Panc1 (cell line): ENCODE data around the gene WNT2. TPM values are rescaled to one million over a fixed set of nuclear protein-coding genes. Genes with fewer than 3 reads are reported as not detected.

Source experiments
- ATAC-seq: fragments of 200-7000 bp; cut with Tn5 transposase; 2 replicates; pipeline ENCODE4 v1.9.1; 2020; ENCODE audit warnings: mild to moderate bottlenecking, moderate library complexity
- BruUV-seq: library from RNA; stranded (reverse); fragments of 400-500 nt; replicated peaks from 2 replicates; lab custom pipeline; 2021; lab: Mats Ljungman, UMichigan
- CTCF ChIA-PET: fragments of 300-600 bp; sonication (Branson Sonifier 250); formaldehyde crosslinking; loops from one replicate; lab custom pipeline; 2022; ENCODE audit warnings: antibody characterized with exemption; lab: Charles Lee
- POLR2A ChIA-PET: fragments of 300-600 bp; sonication (Branson Sonifier 250); formaldehyde crosslinking; loops from one replicate; lab custom pipeline; 2022; ENCODE audit warnings: antibody characterized with exemption; lab: Charles Lee
- DNase-seq: peaks from one replicate; pipeline ENCODE4 v3.0.0-alpha.2; 2010; ENCODE audit warnings: low read depth, low spot score
- H3K27ac ChIP-seq: 2 replicates; pipeline ENCODE4 v1.5.1; 2011; ENCODE audit warnings: mild to moderate bottlenecking, low read length, inconsistent platforms
- H3K27me3 ChIP-seq: fragments of 200-500 bp; sonication (Bioruptor generic); 2 replicates; pipeline ENCODE4 v1.6.0; 2014; ENCODE audit warnings: low read length, inconsistent platforms; ENCODE audit not compliant: control insufficient read depth, insufficient read depth
- H3K36me3 ChIP-seq: fragments of 200-500 bp; sonication (Bioruptor generic); 2 replicates; pipeline ENCODE4 v1.5.1; 2014; ENCODE audit warnings: inconsistent platforms, mild to moderate bottlenecking, low read length, moderate library complexity; ENCODE audit not compliant: control insufficient read depth, insufficient read depth
- H3K4me1 ChIP-seq: 2 replicates; pipeline ENCODE4 v1.5.1; 2011; ENCODE audit warnings: inconsistent platforms, mild to moderate bottlenecking, low read length, moderate library complexity; ENCODE audit not compliant: control insufficient read depth, insufficient read depth
- H3K4me3 ChIP-seq, 2 experiments: 2 replicates each; pipeline ENCODE4 v1.5.1; 2011 to 2012; ENCODE audit warnings: low read depth in 2 of 2, low read length in 2 of 2, mild to moderate bottlenecking in 2 of 2, inconsistent platforms in 1 of 2, moderate library complexity in 1 of 2
- H3K9me3 ChIP-seq: fragments of 200-500 bp; sonication (Bioruptor generic); 2 replicates; pipeline ENCODE4 v1.5.1; 2014; ENCODE audit warnings: low read depth, mild to moderate bottlenecking, inconsistent platforms, low read length, moderate library complexity; ENCODE audit not compliant: control insufficient read depth, insufficient read depth
- POLR2AphosphoS5 ChIP-seq: IDR thresholded peaks from 2 replicates; pipeline ENCODE4 v1.6.1; 2012; ENCODE audit warnings: mild to moderate bottlenecking, low read depth, low read length, moderate library complexity
- SIN3A ChIP-seq: IDR thresholded peaks from 2 replicates; pipeline ENCODE4 v1.6.1; 2012; ENCODE audit warnings: low read depth, mild to moderate bottlenecking, low read length, moderate library complexity, borderline replicate concordance; ENCODE audit not compliant: insufficient read depth
- TCF7L2 ChIP-seq: IDR thresholded peaks from 2 replicates; pipeline ENCODE4 v1.6.1; 2011; ENCODE audit warnings: mild to moderate bottlenecking, low read depth, low read length, inconsistent platforms
- in situ Hi-C: cut with HindIII; loops from 2 replicates; pipeline ENCODE4 v1.10.0; 2016; ENCODE audit warnings: low sequenced_read_pairs, low pct_unique_long_range_greater_than_20kb
- intact Hi-C: fragments of 100-400 bp; cut with micrococcal nuclease; formaldehyde crosslinking; loops from one replicate; pipeline ENCODE4 v1.10.0; 2022; ENCODE audit not compliant: unreplicated experiment
- total RNA-seq: library from RNA; stranded (reverse); gene quantifications from one replicate; pipeline ENCODE4 v1.2.1, GENCODE V29; 2021; ENCODE audit not compliant: unreplicated experiment
- TF ChIP-seq, protein P1 (sequence below), 2 experiments: IDR thresholded peaks; 2 replicates each; pipeline ENCODE4 v1.6.1; 2011 to 2012; ENCODE audit warnings: low read depth in 2 of 2, control low read depth in 1 of 2, low read length in 1 of 2, mild to moderate bottlenecking in 1 of 2, moderate library complexity in 1 of 2; ENCODE audit not compliant: insufficient read depth in 1 of 2
- TF ChIP-seq, protein P2 (sequence below): fragments of 450-650 bp; IDR thresholded peaks from 2 replicates; pipeline ENCODE4 v1.5.1; 2017; ENCODE audit warnings: mild to moderate bottlenecking

The WNT2 gene
- total RNA-seq, 1 experiment from 2014 or later: not detected

DNA sequence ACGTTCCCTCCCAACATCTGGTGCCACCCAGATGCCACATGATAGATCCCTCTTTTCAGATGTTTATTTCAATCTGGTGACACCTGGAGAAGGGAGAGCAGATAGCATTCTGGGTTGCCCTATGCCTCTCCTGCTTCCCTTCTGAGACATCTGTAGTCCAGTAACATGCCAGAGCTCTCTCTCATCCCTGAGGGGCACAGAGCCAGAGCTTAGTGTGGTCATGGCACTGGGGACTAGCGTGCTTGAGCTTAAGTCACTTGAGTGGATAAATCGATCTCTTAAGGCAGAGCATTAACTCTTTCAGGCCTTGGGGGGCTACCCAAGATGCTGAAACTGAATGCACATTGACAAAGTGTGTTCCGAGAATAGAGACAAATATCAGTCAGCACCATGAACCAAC lies 47.9 kb downstream of the WNT2 start:
- Histone ChIP-seq H3K27me3 (peaks cover 4% of the 10 kb centered on the region; the same call in 1 of the 2 replicates), H3K4me3 (no peak overlapping the region), H3K27ac (no peak overlapping the region), H3K36me3 (no peaks in the 10 kb centered on the region), H3K4me1 (no peaks in the 10 kb centered on the region), H3K9me3 (no peaks in the 10 kb centered on the region)
- TF ChIP-seq, protein P1, sequence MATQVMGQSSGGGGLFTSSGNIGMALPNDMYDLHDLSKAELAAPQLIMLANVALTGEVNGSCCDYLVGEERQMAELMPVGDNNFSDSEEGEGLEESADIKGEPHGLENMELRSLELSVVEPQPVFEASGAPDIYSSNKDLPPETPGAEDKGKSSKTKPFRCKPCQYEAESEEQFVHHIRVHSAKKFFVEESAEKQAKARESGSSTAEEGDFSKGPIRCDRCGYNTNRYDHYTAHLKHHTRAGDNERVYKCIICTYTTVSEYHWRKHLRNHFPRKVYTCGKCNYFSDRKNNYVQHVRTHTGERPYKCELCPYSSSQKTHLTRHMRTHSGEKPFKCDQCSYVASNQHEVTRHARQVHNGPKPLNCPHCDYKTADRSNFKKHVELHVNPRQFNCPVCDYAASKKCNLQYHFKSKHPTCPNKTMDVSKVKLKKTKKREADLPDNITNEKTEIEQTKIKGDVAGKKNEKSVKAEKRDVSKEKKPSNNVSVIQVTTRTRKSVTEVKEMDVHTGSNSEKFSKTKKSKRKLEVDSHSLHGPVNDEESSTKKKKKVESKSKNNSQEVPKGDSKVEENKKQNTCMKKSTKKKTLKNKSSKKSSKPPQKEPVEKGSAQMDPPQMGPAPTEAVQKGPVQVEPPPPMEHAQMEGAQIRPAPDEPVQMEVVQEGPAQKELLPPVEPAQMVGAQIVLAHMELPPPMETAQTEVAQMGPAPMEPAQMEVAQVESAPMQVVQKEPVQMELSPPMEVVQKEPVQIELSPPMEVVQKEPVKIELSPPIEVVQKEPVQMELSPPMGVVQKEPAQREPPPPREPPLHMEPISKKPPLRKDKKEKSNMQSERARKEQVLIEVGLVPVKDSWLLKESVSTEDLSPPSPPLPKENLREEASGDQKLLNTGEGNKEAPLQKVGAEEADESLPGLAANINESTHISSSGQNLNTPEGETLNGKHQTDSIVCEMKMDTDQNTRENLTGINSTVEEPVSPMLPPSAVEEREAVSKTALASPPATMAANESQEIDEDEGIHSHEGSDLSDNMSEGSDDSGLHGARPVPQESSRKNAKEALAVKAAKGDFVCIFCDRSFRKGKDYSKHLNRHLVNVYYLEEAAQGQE (IDR thresholded peaks at IDR 0.05; ENCODE audit: insufficient read depth in 1 of 2, low read depth in 2 of 2, low read length in 1 of 2): no peak
- TF ChIP-seq TCF7L2 (no peak), SIN3A (no peak), POLR2AphosphoS5 (no peak)
- TF ChIP-seq, protein P2, sequence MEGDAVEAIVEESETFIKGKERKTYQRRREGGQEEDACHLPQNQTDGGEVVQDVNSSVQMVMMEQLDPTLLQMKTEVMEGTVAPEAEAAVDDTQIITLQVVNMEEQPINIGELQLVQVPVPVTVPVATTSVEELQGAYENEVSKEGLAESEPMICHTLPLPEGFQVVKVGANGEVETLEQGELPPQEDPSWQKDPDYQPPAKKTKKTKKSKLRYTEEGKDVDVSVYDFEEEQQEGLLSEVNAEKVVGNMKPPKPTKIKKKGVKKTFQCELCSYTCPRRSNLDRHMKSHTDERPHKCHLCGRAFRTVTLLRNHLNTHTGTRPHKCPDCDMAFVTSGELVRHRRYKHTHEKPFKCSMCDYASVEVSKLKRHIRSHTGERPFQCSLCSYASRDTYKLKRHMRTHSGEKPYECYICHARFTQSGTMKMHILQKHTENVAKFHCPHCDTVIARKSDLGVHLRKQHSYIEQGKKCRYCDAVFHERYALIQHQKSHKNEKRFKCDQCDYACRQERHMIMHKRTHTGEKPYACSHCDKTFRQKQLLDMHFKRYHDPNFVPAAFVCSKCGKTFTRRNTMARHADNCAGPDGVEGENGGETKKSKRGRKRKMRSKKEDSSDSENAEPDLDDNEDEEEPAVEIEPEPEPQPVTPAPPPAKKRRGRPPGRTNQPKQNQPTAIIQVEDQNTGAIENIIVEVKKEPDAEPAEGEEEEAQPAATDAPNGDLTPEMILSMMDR: no peak
- intact Hi-C loops: no loop called here
- no TSS peak for BruUV-seq
- CTCF ChIA-PET: no interaction called here
- ATAC-seq (no peak), DNase-seq (no peak)
- in situ Hi-C loops: no loop called here
- POLR2A ChIA-PET: no interaction called here

DNA sequence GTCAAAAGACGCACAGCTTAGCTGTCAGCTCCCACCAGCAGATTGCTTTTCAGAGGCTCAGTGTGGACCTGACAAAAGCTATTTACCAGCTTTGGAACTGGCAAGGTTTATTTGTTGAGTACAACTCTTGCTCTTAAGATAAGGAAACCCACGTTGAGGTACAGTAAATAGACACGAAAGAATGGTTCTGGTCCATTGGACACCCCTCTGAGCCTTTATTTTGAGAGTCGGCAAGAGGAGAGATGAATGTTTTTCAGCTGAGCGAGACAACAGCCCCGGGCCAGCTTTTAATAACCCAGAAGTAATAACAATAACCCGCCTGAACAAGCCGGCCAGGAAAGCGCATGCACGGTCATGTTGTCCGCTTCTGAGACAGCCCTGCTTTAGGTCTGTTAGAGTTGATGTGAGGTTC lies 49.0 kb downstream of the WNT2 start:
- CTCF ChIA-PET: no interaction called here
- intact Hi-C loops: no loop called here

More for the DNA sequence above, 49.0 kb downstream of the WNT2 start:
- ATAC-seq (no peak), DNase-seq (no peak)
- BruUV-seq: no TSS peak
- no peak overlapping the region for H3K27ac ChIP-seq
- in situ Hi-C loops: no loop called here
- H3K4me1 ChIP-seq: no peaks in the 10 kb centered on the region
- no peaks in the 10 kb centered on the region for H3K9me3 ChIP-seq
- TF ChIP-seq, protein P2: no peak
- TF ChIP-seq SIN3A (no peak), POLR2AphosphoS5 (no peak), TCF7L2 (no peak)
- TF ChIP-seq, protein P1 (IDR thresholded peaks at IDR 0.05; ENCODE audit: insufficient read depth in 1 of 2, low read depth in 2 of 2, low read length in 1 of 2): no peak
- H3K27me3 ChIP-seq: peaks cover 4% of the 10 kb centered on the region; the same call in 1 of the 2 replicates
- H3K36me3 ChIP-seq: no peaks in the 10 kb centered on the region
- H3K4me3 ChIP-seq: no peak overlapping the region
- POLR2A ChIA-PET: no interaction called here
